ENCODE data around the gene PLEKHG7. TPM values are rescaled to one million over a fixed set of nuclear protein-coding genes. Genes with fewer than 3 reads are reported as not detected.
A peak's percentile ranks its signal among the peaks of the same experiment; 100 is the strongest.

Gene PLEKHG7
- total and polyA plus RNA-seq, 9 of the 15 experiments (the other 6 are each of a cell fraction or from before 2014, with no cell fraction given) = 0.03 TPM; not detected in 8

GRCh38 chr12:92739113-92739512 lies 36.3 kb downstream of the PLEKHG7 start (continued):
- TF ChIP-seq USF2 (CRISPR knock-in tag; IDR thresholded peaks at IDR 0.05) = peak; percentile 80
- no peak for TF ChIP-seq ILF3 (IDR thresholded peaks at IDR 0.05; ENCODE audit: borderline replicate concordance)
- TF ChIP-seq ZNF780A (CRISPR knock-in tag; IDR thresholded peaks at IDR 0.05) = no peak
- TF ChIP-seq NFYB (IDR thresholded peaks at IDR 0.05; ENCODE audit: extremely low read depth, insufficient read length) = peak; percentile 26
- 0 out of 2 replicates have a peak, but pooled peaks have one; percentile 13 for TF ChIP-seq CBFA2T2 (conservative IDR thresholded peaks at IDR 0.05)
- peak; percentile 79 for TF ChIP-seq USF1 (CRISPR knock-in tag; IDR thresholded peaks at IDR 0.05)
- TF ChIP-seq E2F6 (IDR thresholded peaks at IDR 0.05; ENCODE audit: borderline replicate concordance in 1 of 2, extremely low read depth in 1 of 2, insufficient read depth in 1 of 2, insufficient read length in 1 of 2, low read depth in 1 of 2, low read length in 1 of 2, poor library complexity in 1 of 2, severe bottlenecking in 1 of 2) = peak in 1 of 2 experiments; percentile 16
- TF ChIP-seq L3MBTL2 (IDR thresholded peaks at IDR 0.05) = peak; percentile 49; the same call in 1 of the 2 replicates
- TF ChIP-seq RAD51 (IDR thresholded peaks at IDR 0.05; ENCODE audit: borderline replicate concordance, low read depth) = peak; percentile 65; the same call in 1 of the 2 replicates
- TF ChIP-seq TFE3 (CRISPR knock-in tag; IDR thresholded peaks at IDR 0.05) = peak; percentile 22; the same call in 1 of the 2 replicates
